GF-D8 (cell line): ENCODE results near the gene XRCC6.

ENCODE experiments used
- DNase-seq: peaks from one replicate; lab custom pipeline; 2025; lab: John Stamatoyannopoulos, UW

Gene XRCC6

DNA sequence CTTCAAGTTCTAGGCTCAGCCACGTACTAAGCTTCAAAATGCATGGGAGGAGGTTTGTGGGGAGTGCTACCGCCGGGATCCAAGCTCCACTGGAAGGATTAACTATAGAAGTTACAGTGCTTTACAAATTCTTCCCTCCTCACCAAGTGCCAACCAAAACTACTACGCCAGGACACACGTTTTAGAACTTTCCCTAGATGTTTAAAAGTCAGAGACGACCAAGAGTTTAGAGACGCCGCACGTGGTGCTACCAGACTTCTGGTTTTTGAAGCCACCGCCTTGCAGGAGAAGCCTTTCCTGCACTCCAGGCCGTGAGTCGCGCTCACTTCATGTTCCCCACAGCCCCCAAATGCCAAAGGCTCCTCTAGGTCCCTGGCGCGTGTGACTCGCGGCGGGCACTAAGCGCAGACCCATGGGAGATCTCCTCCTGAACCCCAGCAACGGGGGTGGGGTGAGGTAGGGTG, 66.8 kb downstream of the XRCC6 start:
- no peak for DNase-seq

DNA sequence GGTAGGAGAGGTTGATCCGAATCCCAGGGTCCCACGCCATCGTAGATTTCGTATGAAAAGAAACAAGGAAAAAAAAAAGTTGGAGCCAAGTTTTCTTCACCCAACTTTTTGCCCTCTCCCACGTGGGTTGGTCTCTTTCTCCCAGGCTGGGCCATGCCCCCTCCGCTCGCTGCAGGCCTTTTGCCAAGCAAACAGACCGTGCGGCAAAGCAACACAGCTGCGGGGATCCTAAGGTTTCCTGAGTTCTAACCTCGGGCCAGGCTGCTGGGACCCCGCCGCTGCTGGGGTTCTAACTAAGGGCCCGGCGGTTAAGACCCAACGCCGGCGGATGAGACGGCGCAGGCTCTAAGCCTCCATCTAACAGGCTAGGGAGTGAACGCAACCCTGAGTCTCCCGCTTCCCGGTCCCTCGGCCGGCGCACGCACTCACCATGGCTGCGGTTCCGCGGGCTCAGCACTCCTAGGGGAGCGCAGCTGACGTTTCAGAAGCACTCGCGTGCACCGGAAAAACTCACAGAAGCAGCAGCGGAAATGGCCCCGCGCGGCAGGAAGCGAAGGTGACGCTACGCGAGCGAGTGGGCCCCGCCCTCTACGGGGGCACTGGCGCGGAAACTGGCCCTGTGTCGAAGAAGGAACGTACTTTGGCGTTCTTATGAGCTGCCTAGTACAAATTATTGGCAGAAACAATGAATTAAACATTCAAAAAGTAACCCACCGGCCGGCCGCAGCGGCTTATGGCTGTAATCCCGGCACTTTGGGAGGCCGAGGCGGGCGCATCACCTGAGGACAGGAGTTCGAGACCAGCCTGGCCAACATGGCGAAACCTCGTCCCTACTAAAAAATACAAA, 67.5 kb downstream of the XRCC6 start, which contains the start of gene SNU13:
SNU13 (minus strand) TSS at position 503 of the 847 bp plus-strand sequence; CDS start at position 432, 71 bp downstream.
- DNase-seq = peak; percentile 84

DNA sequence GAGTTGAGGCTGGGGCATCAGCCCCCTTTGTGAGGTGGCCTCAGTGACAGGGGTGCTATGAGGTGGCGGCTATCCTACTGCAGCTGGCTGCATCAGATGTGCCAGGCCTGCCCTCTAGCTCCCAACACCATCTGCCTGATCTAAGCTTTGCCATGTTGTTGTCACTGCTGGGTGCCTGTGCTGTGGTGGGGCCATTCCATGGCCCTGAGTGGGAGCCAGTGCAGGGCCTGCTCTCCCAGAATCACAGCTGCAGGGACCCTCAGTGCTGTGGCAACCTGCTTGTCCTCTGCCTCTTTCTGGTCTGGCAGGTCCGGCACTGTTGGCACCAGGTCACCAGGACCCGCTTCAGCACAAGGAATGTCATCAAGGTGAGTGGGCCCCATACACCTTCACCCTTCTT, 69.4 kb downstream of the XRCC6 start:
- no peak for DNase-seq

DNA sequence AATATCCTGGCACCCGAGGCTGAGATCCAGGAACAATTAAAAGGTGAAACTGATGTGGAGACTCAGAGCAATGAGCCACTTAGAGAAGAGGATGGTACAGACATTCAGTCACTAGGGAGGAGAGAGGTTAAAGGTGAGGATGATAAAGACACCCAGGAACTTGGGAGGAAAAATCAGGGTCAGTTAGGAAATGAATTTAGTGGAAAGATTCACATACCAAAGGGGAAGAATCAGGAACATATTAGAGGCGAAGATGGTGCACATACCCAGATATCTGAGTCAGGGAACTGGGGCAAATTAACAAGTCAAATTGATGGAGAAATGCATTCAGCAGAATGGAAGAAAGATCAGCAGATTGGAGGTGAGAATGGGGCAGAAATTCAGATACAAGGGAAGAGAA, 74.1 kb downstream of the XRCC6 start:
- DNase-seq = no peak

DNA sequence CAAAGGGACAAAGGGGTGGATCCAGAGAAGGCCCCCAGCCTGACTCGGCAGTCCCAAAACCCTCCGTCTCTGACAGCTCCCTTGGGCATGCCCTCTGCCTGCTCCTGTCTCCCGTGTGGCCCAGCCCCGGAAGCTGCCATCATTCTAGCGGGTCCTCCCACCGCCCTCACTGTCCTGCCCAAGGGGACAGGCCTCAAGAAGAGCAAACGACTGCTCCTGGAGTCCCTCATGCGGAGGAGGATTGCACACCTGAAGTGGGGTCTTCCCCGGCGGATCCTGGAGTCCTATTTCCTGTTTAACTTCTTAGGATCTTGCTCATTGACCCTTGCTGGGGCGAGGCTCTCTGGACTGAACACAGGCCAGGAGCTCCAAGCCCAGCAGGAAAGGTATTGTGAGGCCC, 75.6 kb downstream of the XRCC6 start:
- DNase-seq = peak; percentile 18

DNA sequence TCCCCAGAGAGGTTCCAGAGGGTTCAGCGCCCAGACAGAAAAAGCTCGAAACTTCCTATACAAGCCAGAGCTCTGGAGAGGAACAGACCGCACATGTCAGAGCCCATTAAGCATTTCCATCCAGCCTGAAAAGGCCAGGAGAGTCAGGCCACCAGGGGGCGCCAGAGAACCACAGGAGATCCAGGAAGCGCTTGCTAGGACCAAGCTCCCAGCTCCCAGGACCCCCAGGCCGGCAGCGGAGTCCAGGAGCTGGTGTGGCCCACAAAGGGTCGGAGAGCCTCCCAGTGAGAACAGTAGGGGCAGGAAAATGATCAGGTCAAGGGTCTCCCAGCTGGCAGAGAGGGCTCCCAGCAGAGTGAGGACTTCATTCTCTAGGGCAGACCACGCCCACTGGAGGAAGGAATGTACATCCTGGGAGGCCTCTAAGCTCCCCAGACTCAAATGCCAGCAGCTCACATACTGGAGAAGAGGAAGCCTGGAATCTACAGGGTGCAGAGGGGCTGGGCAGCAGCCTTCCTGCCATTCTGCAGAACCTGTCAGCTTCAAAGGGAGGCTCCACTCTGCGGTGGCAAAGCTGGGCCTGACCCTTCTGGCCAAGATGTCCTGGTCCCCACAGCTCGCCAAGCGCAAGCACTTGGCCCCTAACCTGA, 76.2 kb downstream of the XRCC6 start:
- peak; percentile 76 for DNase-seq

DNA sequence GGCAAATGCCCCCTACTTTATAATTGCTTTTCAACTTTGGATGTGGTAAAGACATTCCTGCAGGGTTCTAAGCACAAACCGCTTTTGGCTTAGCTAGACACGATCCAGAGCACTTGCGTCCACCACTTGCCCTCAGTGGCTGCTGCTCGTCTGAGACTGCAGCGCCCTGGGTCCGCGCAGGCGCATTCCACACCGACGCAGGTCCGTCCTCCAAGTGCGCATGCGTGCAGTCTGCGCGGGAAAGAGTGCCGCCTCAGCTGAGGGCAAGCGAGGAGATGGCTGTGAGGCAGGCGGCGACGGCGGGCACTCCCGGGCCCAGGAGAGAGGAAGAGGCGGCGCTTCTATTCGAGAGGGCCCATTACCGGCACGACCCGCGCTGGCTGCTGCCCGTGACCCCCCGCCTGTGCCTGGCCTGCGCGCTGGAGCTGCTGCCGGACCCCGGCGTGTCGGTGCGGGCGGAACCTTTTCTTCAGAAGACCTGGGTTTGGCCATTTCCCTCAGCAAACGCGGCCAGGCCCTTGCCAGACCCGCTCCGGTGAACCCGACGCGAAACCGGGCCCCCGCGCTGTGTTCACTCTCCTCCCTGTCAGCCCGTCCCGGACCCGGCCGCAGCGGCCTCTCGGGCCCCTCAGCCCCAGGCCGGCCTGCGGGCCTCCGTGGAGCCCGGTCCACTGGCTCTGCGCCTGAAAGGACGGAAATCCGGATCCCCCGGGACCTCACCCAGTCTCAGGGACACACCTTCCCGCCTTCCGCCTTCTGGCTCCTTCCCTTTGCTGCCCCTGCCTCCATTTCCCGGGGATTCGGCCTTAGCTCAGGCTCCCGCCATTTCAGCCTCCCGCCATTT, 78.4 kb downstream of the XRCC6 start, which contains the start of gene MEI1:
MEI1 (plus strand) TSS at position 240 of the 844 bp plus-strand sequence; CDS start at position 276, 36 bp downstream.
- no peak for DNase-seq

DNA sequence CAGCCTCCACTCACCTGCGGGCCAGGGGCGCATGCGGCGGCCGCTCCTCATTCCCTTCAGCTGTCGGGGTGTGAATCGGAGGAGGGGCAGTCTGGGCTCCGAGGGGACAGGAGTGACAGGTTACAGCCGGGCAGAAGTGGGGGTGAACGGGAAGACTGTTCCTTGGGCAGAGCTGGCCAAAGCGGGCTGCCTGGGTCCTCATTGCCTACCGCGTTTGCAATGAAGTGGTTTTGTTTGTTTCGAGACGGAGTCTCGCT, 78.9 kb downstream of the XRCC6 start:
- DNase-seq = no peak

DNA sequence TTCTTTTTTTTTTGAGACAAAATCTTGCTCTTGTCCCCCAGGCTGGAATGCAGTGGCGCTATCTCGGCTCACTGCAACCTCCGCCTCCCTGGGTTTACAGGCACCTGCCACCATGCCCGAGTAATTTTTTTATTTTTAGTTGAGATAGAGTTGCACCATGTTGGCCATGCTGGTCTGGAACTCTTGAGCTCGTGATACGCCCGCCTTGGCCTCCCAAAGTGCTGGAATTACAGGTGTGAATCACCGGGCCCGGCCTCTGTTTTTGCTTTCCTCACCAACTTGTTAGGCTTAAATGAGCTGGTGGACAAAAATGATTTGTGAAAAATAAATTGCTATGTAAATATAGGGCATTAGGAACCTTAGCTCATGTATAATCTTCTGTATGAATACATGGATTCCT, 81.7 kb downstream of the XRCC6 start:
- no peak for DNase-seq

DNA sequence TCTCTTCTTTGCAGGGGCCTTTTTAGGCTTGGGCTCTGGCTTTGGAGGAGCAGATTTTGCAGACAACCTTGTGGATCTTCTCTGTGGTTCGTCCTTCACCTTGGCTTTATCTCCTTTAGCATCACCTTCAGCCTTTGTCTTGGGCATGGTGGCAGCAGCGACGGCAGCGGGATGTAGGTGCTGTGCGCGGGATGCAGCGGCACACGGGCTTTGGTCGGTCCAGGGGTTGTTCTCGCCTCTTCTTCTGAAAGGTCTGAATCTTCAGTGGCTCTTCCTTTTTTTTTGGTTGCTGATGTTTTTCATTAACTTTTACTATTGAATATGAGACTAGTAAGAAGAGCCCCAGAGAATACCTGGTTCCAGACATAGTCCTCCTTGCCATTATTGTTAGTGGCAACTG, 88.2 kb downstream of the XRCC6 start:
- no peak for DNase-seq

DNA sequence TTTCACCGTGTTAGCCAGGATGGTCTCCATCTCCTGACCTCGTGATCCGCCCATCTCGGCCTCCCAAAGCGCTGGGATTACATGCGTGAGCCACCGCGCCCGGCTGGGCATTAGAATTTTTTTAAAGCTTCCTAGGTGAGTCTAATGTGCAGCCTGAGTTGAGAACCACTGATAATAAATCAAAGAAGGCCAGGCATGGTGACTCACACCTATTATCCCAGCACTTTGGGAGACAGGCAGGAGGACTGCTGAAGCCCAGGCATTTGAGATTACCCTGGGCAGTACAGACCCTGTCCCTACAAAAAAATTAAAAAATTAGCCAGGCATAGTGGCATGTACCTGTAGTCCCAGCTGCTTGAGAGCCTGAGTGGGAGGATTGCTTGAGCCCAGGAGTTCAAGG, 91.9 kb downstream of the XRCC6 start:
- no peak for DNase-seq
